Sigmoid colon (tissue), 7 donors: ENCODE results near the gene DBI. TPM values are rescaled to one million over a fixed set of nuclear protein-coding genes. Genes with fewer than 3 reads are reported as not detected.

Source experiments
- DNase-seq: peaks from one replicate; pipeline ENCODE4 v3.0.0-alpha.2; 2019
- H3K27ac ChIP-seq, 4 donors: fragments of 200-600 bp; sonication (generic); one replicate each; pipeline ENCODE4 v1.5.1; 2016 to 2019; ENCODE audit warnings: mild to moderate bottlenecking in 1 of 4
- H3K27me3 ChIP-seq, 3 donors: fragments of 200-600 bp; sonication (generic); one replicate each; pipeline ENCODE4 v1.5.1; 2019; ENCODE audit warnings: mild to moderate bottlenecking in 1 of 3
- H3K36me3 ChIP-seq, 4 donors: fragments of 200-600 bp; sonication (generic); one replicate each; pipeline ENCODE4 v1.5.1; 2016 to 2019
- H3K4me1 ChIP-seq, 4 donors: fragments of 200-600 bp; sonication (generic); one replicate each; pipeline ENCODE4 v1.5.1; 2017 to 2019
- H3K4me3 ChIP-seq, 4 donors: fragments of 200-600 bp; sonication (generic); one replicate each; pipeline ENCODE4 v1.5.1; 2017 to 2019; ENCODE audit warnings: mild to moderate bottlenecking in 2 of 4, moderate library complexity in 1 of 4
- H3K9me3 ChIP-seq, 4 donors: fragments of 200-600 bp in 3 of 4; sonication (generic) in 3 of 4; one replicate each; pipeline versions ENCODE4 v1.5.1 to v1.6.1; 2013 to 2019
- CTCF ChIP-seq, 4 experiments: fragments of 450-650 bp in 3 of 4; fragments of 200-600 bp in 1 of 4; IDR thresholded peaks; one replicate each; pipeline ENCODE4 v1.5.1; 2016 to 2019; ENCODE audit warnings: antibody characterized with exemption in 4 of 4, mild to moderate bottlenecking in 3 of 4, moderate library complexity in 2 of 4
- EP300 ChIP-seq, 4 donors: sonication (generic); formaldehyde crosslinking; IDR thresholded peaks; one replicate each; pipeline ENCODE4 v1.6.1; 2017; ENCODE audit warnings: antibody characterized with exemption in 4 of 4
- POLR2A ChIP-seq, 2 donors: fragments of 450-650 bp; IDR thresholded peaks; one replicate each; pipeline ENCODE4 v1.6.1; 2016; ENCODE audit warnings: antibody characterized with exemption in 2 of 2, mild to moderate bottlenecking in 2 of 2, moderate library complexity in 2 of 2
- POLR2AphosphoS5 ChIP-seq, 4 donors: sonication (generic); formaldehyde crosslinking; IDR thresholded peaks; one replicate each; pipeline ENCODE4 v1.6.1; 2017; ENCODE audit warnings: antibody characterized with exemption in 4 of 4
- WGBS, 2 donors: extraction: QIAGEN DNeasy Blood & Tissue Kit; methylation state at CpG; one replicate each; pipeline ENCODE4 v1.1.7; 2013; 5-methylcytosine and 5-hydroxymethylcytosine counted together
- intact Hi-C: fragments of 100-400 bp; cut with DNase I; formaldehyde crosslinking; loops from one replicate; pipeline ENCODE4 v1.15.1; 2023
- polyA plus RNA-seq, 3 donors: library from polyadenylated mRNA; stranded (reverse); fragments of 200-250 nt; gene quantifications; one replicate each; pipeline ENCODE4 v1.2.3, GENCODE V29; 2013
- total RNA-seq, 4 donors: library from RNA; depleted of rRNA; stranded (reverse); fragments of >200 nt; gene quantifications; one replicate each; pipeline ENCODE4 v1.1.0, GENCODE V29; 2016
- donor health status: healthy with polysubstance abuse.
- donor health status: Bipolar disorder and iron deficiency.
- donor health status: healthy.

The DBI gene
- total and polyA plus RNA-seq, 7 donors = 49.5 to 1,261 (median 92.4) TPM

GRCh38 chr2:119333833-119334232 lies 32.9 kb upstream of the DBI start:
- Histone ChIP-seq H3K4me3 (no peak overlapping the region), H3K4me1 (no peaks in the 10 kb centered on the region), H3K36me3 (peaks cover 0 to 18% (median 0%) of the 10 kb centered on the region in 4 donors), H3K27ac (no peak overlapping the region), H3K9me3 (no peaks in the 10 kb centered on the region), H3K27me3 (no peaks in the 10 kb centered on the region)
- intact Hi-C loops = no loop called here
- WGBS, 2 donors = 96 to 97% methylated on average over 2 of the region's 2 CpGs
- TF ChIP-seq POLR2AphosphoS5 (IDR thresholded peaks at IDR 0.05) = no peak
- no peak for TF ChIP-seq POLR2A (IDR thresholded peaks at IDR 0.05)
- no peak for TF ChIP-seq CTCF (IDR thresholded peaks at IDR 0.05)
- TF ChIP-seq EP300 (IDR thresholded peaks at IDR 0.05) = no peak
- DNase-seq = no peak

- intact Hi-C loops = no loop called here
- Histone ChIP-seq H3K36me3 (peaks cover 0 to 19% (median 0%) of the 10 kb centered on the region in 4 donors), H3K4me3 (no peak overlapping the region), H3K27me3 (no peaks in the 10 kb centered on the region), H3K4me1 (no peaks in the 10 kb centered on the region), H3K27ac (no peak overlapping the region), H3K9me3 (no peaks in the 10 kb centered on the region)
- 66 to 86% methylated on average over 2 of the region's 2 CpGs for WGBS, 2 donors
- no peak for TF ChIP-seq POLR2AphosphoS5 (IDR thresholded peaks at IDR 0.05)
- no peak for TF ChIP-seq EP300 (IDR thresholded peaks at IDR 0.05)
- TF ChIP-seq POLR2A (IDR thresholded peaks at IDR 0.05) = no peak
- TF ChIP-seq CTCF (IDR thresholded peaks at IDR 0.05) = no peak
- no peak for DNase-seq
Observed at GRCh38 chr2:119337749-119338148, 29.0 kb upstream of the DBI start.

- intact Hi-C loops = no loop called here
- 77 to 97% methylated on average over 2 of the region's 2 CpGs for WGBS, 2 donors
- no peak overlapping the region for H3K4me3 ChIP-seq
Observed at GRCh38 chr2:119338272-119338671, 28.5 kb upstream of the DBI start.

GRCh38 chr2:119338826-119339561 lies 27.8 kb upstream of the DBI start:
- Histone ChIP-seq H3K27me3 (no peaks in the 10 kb centered on the region), H3K27ac (no peak overlapping the region), H3K4me3 (no peak overlapping the region), H3K9me3 (no peaks in the 10 kb centered on the region), H3K4me1 (no peaks in the 10 kb centered on the region), H3K36me3 (peaks cover 0 to 15% (median 0%) of the 10 kb centered on the region in 4 donors)
- no peak for DNase-seq
- no peak for TF ChIP-seq POLR2A (IDR thresholded peaks at IDR 0.05)
- TF ChIP-seq EP300 (IDR thresholded peaks at IDR 0.05) = no peak
- no peak for TF ChIP-seq POLR2AphosphoS5 (IDR thresholded peaks at IDR 0.05)
- TF ChIP-seq CTCF (IDR thresholded peaks at IDR 0.05) = no peak
- intact Hi-C loops = no loop called here
- WGBS, 2 donors = 60 to 91% methylated on average over 6 of the region's 6 CpGs

More at GRCh38 chr2:119338272-119338671, 28.5 kb upstream of the DBI start:
- Histone ChIP-seq H3K4me1 (no peaks in the 10 kb centered on the region), H3K27me3 (no peaks in the 10 kb centered on the region), H3K27ac (no peak overlapping the region), H3K9me3 (no peaks in the 10 kb centered on the region), H3K36me3 (peaks cover 0 to 19% (median 0%) of the 10 kb centered on the region in 4 donors)
- TF ChIP-seq CTCF (IDR thresholded peaks at IDR 0.05) (no peak), EP300 (IDR thresholded peaks at IDR 0.05) (no peak), POLR2AphosphoS5 (IDR thresholded peaks at IDR 0.05) (no peak), POLR2A (IDR thresholded peaks at IDR 0.05) (no peak)
- DNase-seq = no peak
